OCI-LY7 (cell line): Measurements from ENCODE around the gene COMMD1.
"Not testable (repeated sequence)": the region's sequence is repeated elsewhere in the genome, so short reads cannot be mapped to it uniquely, and the experiment has no call there.

Source experiments
- CTCF ChIP-seq: fragments of 200-600 bp; sonication (generic); conservative IDR thresholded peaks from 2 replicates; pipeline ENCODE4 v1.5.1; 2014; ENCODE audit warnings: mild to moderate bottlenecking, antibody characterized with exemption, low read length, moderate library complexity, mixed read lengths
- EZH2phosphoT487 ChIP-seq: fragments of 200-600 bp; sonication (generic); IDR thresholded peaks from 2 replicates; pipeline ENCODE4 v1.6.1; 2018; ENCODE audit warnings: low read depth, borderline replicate concordance, mild to moderate bottlenecking, mixed run types, antibody characterized with exemption, low read length, moderate library complexity, mixed read lengths

GRCh38 chr2:61914794-61915193 is 9.3 kb downstream of the COMMD1 start:
- not testable (repeated sequence) for TF ChIP-seq CTCF, EZH2phosphoT487
